HepG2 (cell line): ENCODE results near the gene DIP2C. TPM values are rescaled to one million over a fixed set of nuclear protein-coding genes. Genes with fewer than 3 reads are reported as not detected.

ENCODE experiments used
- ATAC-seq: fragments of 200-7000 bp; cut with Tn5 transposase; 3 replicates; pipeline ENCODE4 v1.9.1; 2020; ENCODE audit warnings: mild to moderate bottlenecking, moderate library complexity
- BruUV-seq: library from RNA; stranded (reverse); fragments of 400-500 nt; replicated peaks from 2 replicates; lab custom pipeline; 2021; lab: Mats Ljungman, UMichigan
- CTCF ChIA-PET: fragments of 300-600 bp; formaldehyde crosslinking; extraction: SDS; loops from one replicate; lab custom pipeline; 2021; ENCODE audit warnings: low total read pairs, inconsistent platforms, low intra/inter-chr PET ratio; lab: Yijun Ruan, JAX
- POLR2A ChIA-PET: fragments of 350-600 bp; sonication (Branson Sonifier 250); formaldehyde crosslinking; loops from one replicate; lab custom pipeline; 2020; ENCODE audit warnings: antibody characterized with exemption, inconsistent platforms; lab: Yijun Ruan, JAX
- DNase-seq: peaks from one replicate; pipeline ENCODE4 v3.0.0-alpha.2; 2015; ENCODE audit warnings: low spot score
- FAIRE-seq: peaks from 3 replicates; lab custom pipeline; 2011; peaks lifted over from hg19 to GRCh38; lab: Jason Lieb, UNC
- H2AFZ ChIP-seq: one replicate; pipeline ENCODE4 v1.6.1; 2011; ENCODE audit warnings: low read length, inconsistent platforms
- H3K27ac ChIP-seq: fragments of 300-600 bp; 3 replicates; pipeline ENCODE4 v1.8.0; 2011; ENCODE audit warnings: mixed run types, mild to moderate bottlenecking, mixed read lengths, low read length, inconsistent platforms; ENCODE audit not compliant: insufficient read depth; ENCODE audit errors: extremely low read length
- H3K27me3 ChIP-seq, 2 experiments: fragments of 200-600 bp in 1 of 2; 2 replicates in 1 of 2; 3 replicates in 1 of 2; pipeline versions ENCODE4 v1.6.0 to v1.8.0; 2011; ENCODE audit warnings: low read length in 2 of 2, mild to moderate bottlenecking in 2 of 2, moderate library complexity in 2 of 2, inconsistent platforms in 1 of 2; ENCODE audit not compliant: insufficient read depth in 2 of 2, control insufficient read depth in 1 of 2
- H3K36me3 ChIP-seq, 2 experiments: fragments of 200-600 bp in 1 of 2; replicated peaks in 1 of 2; 2 replicates in 1 of 2; 3 replicates in 1 of 2; pipeline versions ENCODE4 v1.5.1 to v1.8.0; 2011; ENCODE audit warnings: low read length in 2 of 2, inconsistent platforms in 1 of 2; ENCODE audit not compliant: insufficient read depth in 2 of 2, control insufficient read depth in 1 of 2
- H3K4me1 ChIP-seq: 2 replicates; pipeline ENCODE4 v1.5.1; 2012; ENCODE audit warnings: low read length, inconsistent platforms; ENCODE audit not compliant: insufficient read depth
- H3K4me2 ChIP-seq: 2 replicates; pipeline ENCODE4 v1.6.0; 2011; ENCODE audit warnings: low read depth, low read length, inconsistent platforms
- H3K4me3 ChIP-seq, 3 experiments: fragments of 200-600 bp in 1 of 3; sonication (generic), shearing (Covaris generic) in 1 of 3; replicated peaks in 1 of 3; 2 replicates each; pipeline ENCODE4 v1.5.1; 2011 to 2016; ENCODE audit warnings: low read length in 3 of 3, inconsistent platforms in 2 of 3, low read depth in 2 of 3, mild to moderate bottlenecking in 2 of 3, control low read depth in 1 of 3, mixed read lengths in 1 of 3; ENCODE audit not compliant: insufficient read depth in 1 of 3
- H3K79me2 ChIP-seq: one replicate; pipeline ENCODE4 v1.6.1; 2011; ENCODE audit warnings: low read length, inconsistent platforms; ENCODE audit not compliant: insufficient read depth
- H3K9ac ChIP-seq: 2 replicates; pipeline ENCODE4 v1.6.0; 2011; ENCODE audit warnings: mild to moderate bottlenecking, low read depth, low read length, inconsistent platforms; ENCODE audit not compliant: insufficient read depth
- H3K9me3 ChIP-seq: 2 replicates; pipeline ENCODE4 v1.5.1; 2012; ENCODE audit warnings: mild to moderate bottlenecking, low read length
- H4K20me1 ChIP-seq: 2 replicates; pipeline ENCODE4 v1.6.0; 2011; ENCODE audit warnings: inconsistent platforms, mild to moderate bottlenecking, low read length, moderate library complexity; ENCODE audit not compliant: insufficient read depth
- ARID3A ChIP-seq: IDR thresholded peaks from 2 replicates; pipeline ENCODE4 v1.6.1; 2012; ENCODE audit warnings: low read depth, low read length, improper control_type of control experiment
- BCL6 ChIP-seq: IDR thresholded peaks from 2 replicates; pipeline ENCODE4 v1.6.1; 2016; ENCODE audit warnings: missing genetic modification reagents, missing compliant biosample characterization
- CAMTA2 ChIP-seq: sonication (generic); formaldehyde crosslinking; IDR thresholded peaks from 2 replicates; pipeline ENCODE4 v1.4.0; 2020; ENCODE audit warnings: mild to moderate bottlenecking, missing genetic modification reagents, borderline replicate concordance
- ETV5 ChIP-seq: IDR thresholded peaks from 2 replicates; pipeline ENCODE4 v1.6.1; 2018; ENCODE audit warnings: missing biosample characterization, missing genetic modification reagents, inconsistent platforms, borderline replicate concordance
- NPAS2 ChIP-seq: sonication (generic); formaldehyde crosslinking; IDR thresholded peaks from 2 replicates; pipeline ENCODE4 v1.8.0; 2022; ENCODE audit warnings: mild to moderate bottlenecking, missing genetic modification reagents, borderline replicate concordance
- PAX8 ChIP-seq: sonication (generic); formaldehyde crosslinking; IDR thresholded peaks from 2 replicates; pipeline ENCODE4 v1.8.0; 2022; ENCODE audit warnings: mild to moderate bottlenecking, missing genetic modification reagents, borderline replicate concordance
- ZNF550 ChIP-seq: sonication (generic); formaldehyde crosslinking; IDR thresholded peaks from 2 replicates; pipeline ENCODE4 v1.4.0; 2020; ENCODE audit warnings: mild to moderate bottlenecking, missing genetic modification reagents, borderline replicate concordance
- WGBS: methylation state at CpG from one replicate; pipeline ENCODE4 v1.1.6; 2017; ENCODE audit warnings: low lambda C conversion rate; 5-methylcytosine and 5-hydroxymethylcytosine counted together
- in situ Hi-C: cut with HindIII; loops from 2 replicates; pipeline ENCODE4 v1.10.0; 2017; ENCODE audit warnings: low pct_unique_long_range_greater_than_20kb; ENCODE audit not compliant: extremely low pct_ligation_motif_present
- intact Hi-C: fragments of 100-400 bp; cut with micrococcal nuclease; formaldehyde crosslinking; loops from one replicate; pipeline ENCODE4 v1.10.0; 2022; ENCODE audit not compliant: unreplicated experiment
- polyA plus RNA-seq, 8 experiments: library from polyadenylated mRNA; depleted of rRNA in 3 of 8; stranded (reverse) in 7 of 8; unstranded in 1 of 8; fragments of >200 nt; fragmentation: Illumina TruSeq in 4 of 8; extraction: Trizol in 4 of 8; gene quantifications; 2 replicates each; pipeline versions ENCODE4 v1.2.1 to v1.2.3, GENCODE V29; 2011 to 2016; ENCODE audit warnings: low read depth in 4 of 8, missing spikeins in 1 of 8, mixed read lengths in 1 of 8; ENCODE audit not compliant: insufficient read depth in 1 of 8
- total RNA-seq, 5 experiments: library from RNA; depleted of rRNA; stranded (reverse); fragments of >200 nt; fragmentation: Illumina TruSeq; extraction: Trizol; gene quantifications; 2 replicates each; pipeline ENCODE4 v1.2.3, GENCODE V29; 2016; ENCODE audit warnings: low read depth in 1 of 5
- TF ChIP-seq, protein P1 (sequence below): IDR thresholded peaks from 2 replicates; pipeline ENCODE4 v1.6.1; 2016
- TF ChIP-seq, protein P2 (sequence below): sonication (generic); formaldehyde crosslinking; conservative IDR thresholded peaks from 2 replicates; pipeline ENCODE4 v1.8.0; 2022; ENCODE audit warnings: low read depth, missing genetic modification reagents
- TF ChIP-seq, protein P3 (sequence below): sonication (generic); formaldehyde crosslinking; IDR thresholded peaks from 2 replicates; pipeline ENCODE4 v1.4.0; 2020; ENCODE audit warnings: missing genetic modification reagents

DIP2C gene
- total and polyA plus RNA-seq, 2 of the 13 experiments (the other 11 are each of a cell fraction or from before 2014, with no cell fraction given): 2.2 to 2.7 TPM

DNA sequence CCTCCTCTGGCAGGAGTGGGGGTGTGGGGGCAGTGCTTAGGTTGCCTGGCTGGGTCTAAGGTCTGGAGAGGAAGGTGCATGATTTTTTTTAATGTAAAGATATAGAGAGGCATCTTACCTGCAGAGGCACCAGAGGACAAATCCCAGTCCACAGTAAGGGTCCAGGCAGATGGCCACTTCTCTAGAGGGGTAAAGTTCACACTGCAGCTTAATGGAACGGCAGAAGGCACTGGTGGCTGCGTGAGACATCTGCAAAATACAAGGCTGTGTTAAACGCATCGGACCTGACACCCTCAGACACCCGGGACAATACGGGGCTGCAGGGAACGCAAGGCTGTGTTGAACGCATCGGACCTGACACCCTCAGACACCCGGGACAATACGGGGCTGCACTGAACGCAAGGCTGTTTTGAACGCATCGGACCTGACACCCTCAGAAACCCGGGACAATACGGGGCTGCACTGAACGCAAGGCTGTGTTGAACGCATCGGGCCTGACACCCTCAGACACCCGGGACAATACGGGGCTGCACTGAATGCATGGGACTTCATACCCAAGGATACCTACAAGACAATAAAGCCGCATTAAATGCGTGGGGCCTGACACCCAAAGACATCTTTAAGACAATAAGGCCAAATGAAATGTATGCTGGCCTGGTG is 348.3 kb downstream of the DIP2C start:
- no peaks in the 10 kb centered on the region for H4K20me1 ChIP-seq
- no peak overlapping the region for H2AFZ ChIP-seq
- ChIA-PET POLR2A (no interaction called here), CTCF (no interaction called here)
- BruUV-seq: no TSS peak
- DNase-seq: no peak
- no peak overlapping the region for H3K4me3 ChIP-seq
- no peaks in the 10 kb centered on the region for H3K9me3 ChIP-seq
- intact Hi-C loops (no loop called here), in situ Hi-C loops (no loop called here)
- WGBS: 95% methylated on average over 23 of the region's 23 CpGs
- H3K79me2 ChIP-seq: no peaks in the 10 kb centered on the region
- H3K4me2 ChIP-seq: no peak overlapping the region
- no peak for TF ChIP-seq ARID3A
- no peak for TF ChIP-seq ETV5 (CRISPR knock-in tag)
- TF ChIP-seq CAMTA2 (CRISPR knock-in tag): no peak
- no peak overlapping the region for H3K27ac ChIP-seq
- H3K36me3 ChIP-seq: peaks cover 6 to 19% of the 10 kb centered on the region in 2 experiments; a peak in 3 of 5 replicates
- no peaks in the 10 kb centered on the region for H3K27me3 ChIP-seq
- ATAC-seq: no peak
- FAIRE-seq: no peak
- H3K4me1 ChIP-seq: no peaks in the 10 kb centered on the region
- no peak overlapping the region for H3K9ac ChIP-seq

GRCh38 chr10:340646-341045 is 348.8 kb downstream of the DIP2C start:
- ATAC-seq (no peak), DNase-seq (no peak), FAIRE-seq (no peak)
- CTCF ChIA-PET: no interaction called here
- BruUV-seq: no TSS peak
- POLR2A ChIA-PET: no interaction called here
- no peak overlapping the region for H3K4me2 ChIP-seq
- no peak overlapping the region for H3K27ac ChIP-seq
- H3K9me3 ChIP-seq: no peaks in the 10 kb centered on the region
- in situ Hi-C loops (no loop called here), intact Hi-C loops (no loop called here)
- H4K20me1 ChIP-seq: no peaks in the 10 kb centered on the region
- peaks cover 6 to 19% of the 10 kb centered on the region in 2 experiments; a peak in 3 of 5 replicates for H3K36me3 ChIP-seq
- WGBS: 96% methylated on average over 6 of the region's 11 CpGs
- no peak overlapping the region for H3K9ac ChIP-seq
- H3K4me1 ChIP-seq: no peaks in the 10 kb centered on the region
- H3K4me3 ChIP-seq: no peak overlapping the region
- H3K79me2 ChIP-seq: no peaks in the 10 kb centered on the region
- no peaks in the 10 kb centered on the region for H3K27me3 ChIP-seq
- no peak overlapping the region for H2AFZ ChIP-seq
- TF ChIP-seq BCL6 (CRISPR knock-in tag) (no peak), ETV5 (CRISPR knock-in tag) (no peak), PAX8 (CRISPR knock-in tag) (no peak), ZNF550 (CRISPR knock-in tag) (no peak), NPAS2 (CRISPR knock-in tag) (no peak)
- TF ChIP-seq, protein P1, sequence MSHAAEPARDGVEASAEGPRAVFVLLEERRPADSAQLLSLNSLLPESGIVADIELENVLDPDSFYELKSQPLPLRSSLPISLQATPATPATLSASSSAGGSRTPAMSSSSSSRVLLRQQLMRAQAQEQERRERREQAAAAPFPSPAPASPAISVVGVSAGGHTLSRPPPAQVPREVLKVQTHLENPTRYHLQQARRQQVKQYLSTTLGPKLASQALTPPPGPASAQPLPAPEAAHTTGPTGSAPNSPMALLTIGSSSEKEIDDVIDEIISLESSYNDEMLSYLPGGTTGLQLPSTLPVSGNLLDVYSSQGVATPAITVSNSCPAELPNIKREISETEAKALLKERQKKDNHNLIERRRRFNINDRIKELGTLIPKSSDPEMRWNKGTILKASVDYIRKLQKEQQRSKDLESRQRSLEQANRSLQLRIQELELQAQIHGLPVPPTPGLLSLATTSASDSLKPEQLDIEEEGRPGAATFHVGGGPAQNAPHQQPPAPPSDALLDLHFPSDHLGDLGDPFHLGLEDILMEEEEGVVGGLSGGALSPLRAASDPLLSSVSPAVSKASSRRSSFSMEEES (CRISPR knock-in tag): no peak
- TF ChIP-seq, protein P2, sequence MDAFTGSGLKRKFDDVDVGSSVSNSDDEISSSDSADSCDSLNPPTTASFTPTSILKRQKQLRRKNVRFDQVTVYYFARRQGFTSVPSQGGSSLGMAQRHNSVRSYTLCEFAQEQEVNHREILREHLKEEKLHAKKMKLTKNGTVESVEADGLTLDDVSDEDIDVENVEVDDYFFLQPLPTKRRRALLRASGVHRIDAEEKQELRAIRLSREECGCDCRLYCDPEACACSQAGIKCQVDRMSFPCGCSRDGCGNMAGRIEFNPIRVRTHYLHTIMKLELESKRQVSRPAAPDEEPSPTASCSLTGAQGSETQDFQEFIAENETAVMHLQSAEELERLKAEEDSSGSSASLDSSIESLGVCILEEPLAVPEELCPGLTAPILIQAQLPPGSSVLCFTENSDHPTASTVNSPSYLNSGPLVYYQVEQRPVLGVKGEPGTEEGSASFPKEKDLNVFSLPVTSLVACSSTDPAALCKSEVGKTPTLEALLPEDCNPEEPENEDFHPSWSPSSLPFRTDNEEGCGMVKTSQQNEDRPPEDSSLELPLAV (CRISPR knock-in tag): no peak
- TF ChIP-seq, protein P3, sequence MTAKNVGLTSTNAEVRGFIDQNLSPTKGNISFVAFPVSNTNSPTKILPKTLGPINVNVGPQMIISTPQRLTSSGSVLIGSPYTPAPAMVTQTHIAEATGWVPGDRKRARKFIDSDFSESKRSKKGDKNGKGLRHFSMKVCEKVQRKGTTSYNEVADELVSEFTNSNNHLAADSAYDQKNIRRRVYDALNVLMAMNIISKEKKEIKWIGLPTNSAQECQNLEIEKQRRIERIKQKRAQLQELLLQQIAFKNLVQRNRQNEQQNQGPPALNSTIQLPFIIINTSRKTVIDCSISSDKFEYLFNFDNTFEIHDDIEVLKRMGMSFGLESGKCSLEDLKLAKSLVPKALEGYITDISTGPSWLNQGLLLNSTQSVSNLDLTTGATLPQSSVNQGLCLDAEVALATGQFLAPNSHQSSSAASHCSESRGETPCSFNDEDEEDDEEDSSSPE: no peak
